Measurements from ENCODE around the gene KRT7. TPM values are rescaled to one million over a fixed set of nuclear protein-coding genes. Genes with fewer than 3 reads are reported as not detected.

The KRT7 gene
- total RNA-seq, 1 donor from 2014 or later, result 1,355 TPM

DNA sequence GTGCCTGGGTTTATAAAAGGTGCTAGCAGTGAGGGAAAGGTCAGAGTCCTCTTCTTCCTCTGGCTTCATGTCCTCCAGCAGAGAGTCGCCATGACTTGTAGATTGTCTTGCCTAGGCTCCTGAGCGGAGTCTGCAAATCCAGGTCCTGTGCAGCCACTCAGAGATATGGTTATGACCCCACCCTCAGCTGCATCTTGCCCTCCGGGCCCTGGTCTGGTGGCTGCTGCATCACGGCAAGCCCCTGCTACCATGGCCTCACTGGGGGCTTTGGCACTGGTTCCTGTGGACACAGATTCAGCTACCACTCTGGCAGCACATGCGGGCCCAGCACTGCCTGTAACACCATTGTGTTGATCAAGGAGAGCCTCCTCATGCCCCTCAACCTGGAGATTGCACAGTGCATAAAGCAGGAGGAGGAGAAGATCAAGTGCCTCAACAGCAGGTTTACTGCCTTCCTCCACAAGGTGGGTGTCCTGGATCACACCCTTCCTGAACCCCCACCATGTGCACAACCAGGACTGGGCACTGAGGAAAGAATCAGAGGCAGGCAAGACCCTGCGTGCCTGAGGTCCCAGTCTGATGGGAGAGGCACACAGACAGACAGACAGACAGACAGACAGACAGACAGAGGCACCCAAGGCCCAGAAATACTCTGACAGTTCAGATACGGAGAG lies 30.9 kb downstream of the KRT7 start:
- DNase-seq (ENCODE audit: low read depth), result no peak
- Histone ChIP-seq H3K36me3 (ENCODE audit: control insufficient read depth, insufficient read depth, low read length) (no peaks in the 10 kb centered on the region), H3K27me3 (ENCODE audit: control insufficient read depth, insufficient read depth, low read length) (peaks cover 2% of the 10 kb centered on the region), H3K4me3 (ENCODE audit: low read depth, low read length) (no peak overlapping the region)
- TF ChIP-seq, protein P1, sequence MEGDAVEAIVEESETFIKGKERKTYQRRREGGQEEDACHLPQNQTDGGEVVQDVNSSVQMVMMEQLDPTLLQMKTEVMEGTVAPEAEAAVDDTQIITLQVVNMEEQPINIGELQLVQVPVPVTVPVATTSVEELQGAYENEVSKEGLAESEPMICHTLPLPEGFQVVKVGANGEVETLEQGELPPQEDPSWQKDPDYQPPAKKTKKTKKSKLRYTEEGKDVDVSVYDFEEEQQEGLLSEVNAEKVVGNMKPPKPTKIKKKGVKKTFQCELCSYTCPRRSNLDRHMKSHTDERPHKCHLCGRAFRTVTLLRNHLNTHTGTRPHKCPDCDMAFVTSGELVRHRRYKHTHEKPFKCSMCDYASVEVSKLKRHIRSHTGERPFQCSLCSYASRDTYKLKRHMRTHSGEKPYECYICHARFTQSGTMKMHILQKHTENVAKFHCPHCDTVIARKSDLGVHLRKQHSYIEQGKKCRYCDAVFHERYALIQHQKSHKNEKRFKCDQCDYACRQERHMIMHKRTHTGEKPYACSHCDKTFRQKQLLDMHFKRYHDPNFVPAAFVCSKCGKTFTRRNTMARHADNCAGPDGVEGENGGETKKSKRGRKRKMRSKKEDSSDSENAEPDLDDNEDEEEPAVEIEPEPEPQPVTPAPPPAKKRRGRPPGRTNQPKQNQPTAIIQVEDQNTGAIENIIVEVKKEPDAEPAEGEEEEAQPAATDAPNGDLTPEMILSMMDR (IDR thresholded peaks at IDR 0.05; ENCODE audit: insufficient read depth, low read length, poor library complexity, severe bottlenecking), result no peak

- no peak for DNase-seq (ENCODE audit: low read depth)
- Histone ChIP-seq H3K4me3 (ENCODE audit: low read depth, low read length) (no peak overlapping the region), H3K36me3 (ENCODE audit: control insufficient read depth, insufficient read depth, low read length) (no peaks in the 10 kb centered on the region), H3K27me3 (ENCODE audit: control insufficient read depth, insufficient read depth, low read length) (peaks cover 2% of the 10 kb centered on the region)
- TF ChIP-seq, protein P1 (IDR thresholded peaks at IDR 0.05; ENCODE audit: insufficient read depth, low read length, poor library complexity, severe bottlenecking), result no peak
These were observed 31.4 kb downstream of the KRT7 start for GRCh38 chr12:52264435-52264825.

DNA sequence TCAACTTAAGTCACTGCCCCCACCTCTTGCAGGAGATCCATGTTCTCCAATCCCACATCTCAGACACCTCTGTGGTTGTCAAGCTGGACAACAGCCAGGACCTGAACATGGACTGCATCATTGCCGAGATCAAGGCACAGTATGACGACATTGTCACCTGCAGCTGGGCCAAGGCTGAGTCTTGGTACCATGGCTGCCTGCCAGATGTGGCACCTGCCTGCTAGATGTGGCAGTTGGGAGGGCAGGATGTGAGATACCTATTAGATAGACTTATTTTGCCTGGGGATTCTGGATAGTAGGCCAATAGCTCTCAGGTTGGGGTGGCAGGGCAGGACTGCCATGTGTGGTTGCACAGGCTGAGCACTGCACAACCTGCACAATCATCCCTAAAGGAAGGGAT lies 33.5 kb downstream of the KRT7 start:
- TF ChIP-seq, protein P1 (IDR thresholded peaks at IDR 0.05; ENCODE audit: insufficient read depth, low read length, poor library complexity, severe bottlenecking), result no peak
- no peak for DNase-seq (ENCODE audit: low read depth)

DNA sequence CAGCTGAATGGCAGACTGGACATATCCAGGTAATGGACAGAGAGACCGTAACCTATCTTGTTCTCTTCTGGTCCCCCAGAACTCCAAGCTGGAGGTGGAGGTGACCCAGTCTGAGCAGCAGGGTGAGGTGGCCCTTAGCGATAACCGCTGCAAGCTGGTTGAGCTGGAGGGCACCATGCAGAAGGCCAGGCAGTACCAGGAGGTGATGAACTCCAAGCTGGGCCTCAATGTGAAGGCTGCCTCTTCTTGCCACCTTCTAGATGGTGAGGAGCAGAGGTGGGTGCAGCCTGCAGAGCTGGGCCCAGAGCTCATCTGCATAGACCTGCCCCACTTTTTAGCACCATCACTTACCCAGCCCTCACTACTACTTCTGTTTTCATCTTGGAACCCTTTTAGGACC lies 34.2 kb downstream of the KRT7 start:
- DNase-seq (ENCODE audit: low read depth), result no peak
- no peak overlapping the region for H3K4me3 ChIP-seq (ENCODE audit: low read depth, low read length)
- TF ChIP-seq, protein P1 (IDR thresholded peaks at IDR 0.05; ENCODE audit: insufficient read depth, low read length, poor library complexity, severe bottlenecking), result no peak
- H3K27me3 ChIP-seq (ENCODE audit: control insufficient read depth, insufficient read depth, low read length), result peaks cover 4% of the 10 kb centered on the region
- no peaks in the 10 kb centered on the region for H3K36me3 ChIP-seq (ENCODE audit: control insufficient read depth, insufficient read depth, low read length)

More for the DNA sequence above, 33.5 kb downstream of the KRT7 start:
- H3K4me3 ChIP-seq (ENCODE audit: low read depth, low read length), result no peak overlapping the region
- H3K27me3 ChIP-seq (ENCODE audit: control insufficient read depth, insufficient read depth, low read length), result peaks cover 4% of the 10 kb centered on the region
- no peaks in the 10 kb centered on the region for H3K36me3 ChIP-seq (ENCODE audit: control insufficient read depth, insufficient read depth, low read length)

DNA sequence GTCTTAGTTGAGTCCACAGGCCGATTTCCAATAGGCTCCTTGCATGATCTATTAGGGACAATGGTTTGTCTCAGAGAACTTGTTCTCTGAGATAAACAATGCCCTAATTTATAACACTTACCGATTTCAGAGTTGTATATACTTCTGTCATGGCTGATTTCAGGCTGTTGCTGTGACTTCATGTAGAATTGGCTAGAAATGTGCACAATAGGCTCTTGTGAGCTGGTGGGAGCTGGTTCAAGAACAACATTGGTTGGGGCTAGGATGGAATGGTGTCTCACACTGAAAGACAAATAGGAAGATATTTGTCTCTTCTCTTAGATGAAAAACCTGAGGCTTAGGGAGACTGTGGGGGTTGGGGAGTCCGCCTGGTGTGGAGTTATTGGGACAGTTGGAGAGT lies 34.7 kb downstream of the KRT7 start:
- H3K4me3 ChIP-seq (ENCODE audit: low read depth, low read length), result no peak overlapping the region
- TF ChIP-seq, protein P1 (IDR thresholded peaks at IDR 0.05; ENCODE audit: insufficient read depth, low read length, poor library complexity, severe bottlenecking), result no peak
- no peak for DNase-seq (ENCODE audit: low read depth)
- H3K36me3 ChIP-seq (ENCODE audit: control insufficient read depth, insufficient read depth, low read length), result no peaks in the 10 kb centered on the region
- peaks cover 4% of the 10 kb centered on the region for H3K27me3 ChIP-seq (ENCODE audit: control insufficient read depth, insufficient read depth, low read length)

GRCh38 chr12:52268212-52268611 lies 35.2 kb downstream of the KRT7 start:
- H3K4me3 ChIP-seq (ENCODE audit: low read depth, low read length), result no peak overlapping the region
- no peaks in the 10 kb centered on the region for H3K36me3 ChIP-seq (ENCODE audit: control insufficient read depth, insufficient read depth, low read length)
- TF ChIP-seq, protein P1 (IDR thresholded peaks at IDR 0.05; ENCODE audit: insufficient read depth, low read length, poor library complexity, severe bottlenecking), result no peak
- DNase-seq (ENCODE audit: low read depth), result no peak
- peaks cover 4% of the 10 kb centered on the region for H3K27me3 ChIP-seq (ENCODE audit: control insufficient read depth, insufficient read depth, low read length)

Data from kidney epithelial cell (primary cell).